ENCODE results near the gene NCOA7.

Gene NCOA7

GRCh38 chr6:125823180-125823579, 32.4 kb downstream of the NCOA7 start:
- ATAC-seq (ENCODE audit: insufficient read depth, low read depth) (no peak), DNase-seq (no peak)
- no peak overlapping the region for H2AFZ ChIP-seq (ENCODE audit: low read depth, low read length)
- H3K36me3 ChIP-seq (ENCODE audit: insufficient read depth, low read length), result peaks cover 21% of the 10 kb centered on the region
- H3K9ac ChIP-seq (ENCODE audit: low read depth, low read length), result no peak overlapping the region
- H3K79me2 ChIP-seq (ENCODE audit: insufficient read depth, low read length), result peaks cover 5% of the 10 kb centered on the region; the same call in 1 of the 2 replicates
- H3K27me3 ChIP-seq (ENCODE audit: insufficient read depth, low read length, poor library complexity), result no peaks in the 10 kb centered on the region
- no peak overlapping the region for H3K27ac ChIP-seq (ENCODE audit: low read length)
- H3K4me2 ChIP-seq (ENCODE audit: insufficient read depth, low read length), result no peak overlapping the region
- H3K4me1 ChIP-seq (ENCODE audit: insufficient read depth, low read length), result no peaks in the 10 kb centered on the region
- peaks cover 2% of the 10 kb centered on the region; the same call in 1 of the 2 replicates for H4K20me1 ChIP-seq (ENCODE audit: insufficient read depth, low read length)
- TF ChIP-seq EZH2 (IDR thresholded peaks at IDR 0.05; ENCODE audit: borderline replicate concordance, low read depth, low read length, severe bottlenecking), result no peak
- TF ChIP-seq, protein P1, sequence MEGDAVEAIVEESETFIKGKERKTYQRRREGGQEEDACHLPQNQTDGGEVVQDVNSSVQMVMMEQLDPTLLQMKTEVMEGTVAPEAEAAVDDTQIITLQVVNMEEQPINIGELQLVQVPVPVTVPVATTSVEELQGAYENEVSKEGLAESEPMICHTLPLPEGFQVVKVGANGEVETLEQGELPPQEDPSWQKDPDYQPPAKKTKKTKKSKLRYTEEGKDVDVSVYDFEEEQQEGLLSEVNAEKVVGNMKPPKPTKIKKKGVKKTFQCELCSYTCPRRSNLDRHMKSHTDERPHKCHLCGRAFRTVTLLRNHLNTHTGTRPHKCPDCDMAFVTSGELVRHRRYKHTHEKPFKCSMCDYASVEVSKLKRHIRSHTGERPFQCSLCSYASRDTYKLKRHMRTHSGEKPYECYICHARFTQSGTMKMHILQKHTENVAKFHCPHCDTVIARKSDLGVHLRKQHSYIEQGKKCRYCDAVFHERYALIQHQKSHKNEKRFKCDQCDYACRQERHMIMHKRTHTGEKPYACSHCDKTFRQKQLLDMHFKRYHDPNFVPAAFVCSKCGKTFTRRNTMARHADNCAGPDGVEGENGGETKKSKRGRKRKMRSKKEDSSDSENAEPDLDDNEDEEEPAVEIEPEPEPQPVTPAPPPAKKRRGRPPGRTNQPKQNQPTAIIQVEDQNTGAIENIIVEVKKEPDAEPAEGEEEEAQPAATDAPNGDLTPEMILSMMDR (IDR thresholded peaks at IDR 0.05; ENCODE audit: borderline replicate concordance, extremely low read depth, low read length, poor library complexity, severe bottlenecking), result no peak
- H3K4me3 ChIP-seq (ENCODE audit: low read depth in 1 of 2, low read length in 2 of 2), result no peak overlapping the region
- H3K9me3 ChIP-seq (ENCODE audit: insufficient read depth, low read length, severe bottlenecking), result no peaks in the 10 kb centered on the region

- H3K36me3 ChIP-seq (ENCODE audit: insufficient read depth, low read length), result peaks cover 16% of the 10 kb centered on the region
- H4K20me1 ChIP-seq (ENCODE audit: insufficient read depth, low read length), result peaks cover 2% of the 10 kb centered on the region; the same call in 1 of the 2 replicates
- no peak overlapping the region for H3K27ac ChIP-seq (ENCODE audit: low read length)
- H3K9me3 ChIP-seq (ENCODE audit: insufficient read depth, low read length, severe bottlenecking), result no peaks in the 10 kb centered on the region
- H3K4me2 ChIP-seq (ENCODE audit: insufficient read depth, low read length), result no peak overlapping the region
- H3K27me3 ChIP-seq (ENCODE audit: insufficient read depth, low read length, poor library complexity), result no peaks in the 10 kb centered on the region
- no peak overlapping the region for H3K4me3 ChIP-seq (ENCODE audit: low read depth in 1 of 2, low read length in 2 of 2)
- peaks cover 5% of the 10 kb centered on the region; the same call in 1 of the 2 replicates for H3K79me2 ChIP-seq (ENCODE audit: insufficient read depth, low read length)
- TF ChIP-seq, protein P1 (IDR thresholded peaks at IDR 0.05; ENCODE audit: borderline replicate concordance, extremely low read depth, low read length, poor library complexity, severe bottlenecking), result no peak
- TF ChIP-seq EZH2 (IDR thresholded peaks at IDR 0.05; ENCODE audit: borderline replicate concordance, low read depth, low read length, severe bottlenecking), result no peak
- DNase-seq (no peak), ATAC-seq (ENCODE audit: insufficient read depth, low read depth) (no peak)
- no peaks in the 10 kb centered on the region for H3K4me1 ChIP-seq (ENCODE audit: insufficient read depth, low read length)
- no peak overlapping the region for H2AFZ ChIP-seq (ENCODE audit: low read depth, low read length)
- H3K9ac ChIP-seq (ENCODE audit: low read depth, low read length), result no peak overlapping the region
Observed at GRCh38 chr6:125824946-125825771, 34.4 kb downstream of the NCOA7 start.

DNA sequence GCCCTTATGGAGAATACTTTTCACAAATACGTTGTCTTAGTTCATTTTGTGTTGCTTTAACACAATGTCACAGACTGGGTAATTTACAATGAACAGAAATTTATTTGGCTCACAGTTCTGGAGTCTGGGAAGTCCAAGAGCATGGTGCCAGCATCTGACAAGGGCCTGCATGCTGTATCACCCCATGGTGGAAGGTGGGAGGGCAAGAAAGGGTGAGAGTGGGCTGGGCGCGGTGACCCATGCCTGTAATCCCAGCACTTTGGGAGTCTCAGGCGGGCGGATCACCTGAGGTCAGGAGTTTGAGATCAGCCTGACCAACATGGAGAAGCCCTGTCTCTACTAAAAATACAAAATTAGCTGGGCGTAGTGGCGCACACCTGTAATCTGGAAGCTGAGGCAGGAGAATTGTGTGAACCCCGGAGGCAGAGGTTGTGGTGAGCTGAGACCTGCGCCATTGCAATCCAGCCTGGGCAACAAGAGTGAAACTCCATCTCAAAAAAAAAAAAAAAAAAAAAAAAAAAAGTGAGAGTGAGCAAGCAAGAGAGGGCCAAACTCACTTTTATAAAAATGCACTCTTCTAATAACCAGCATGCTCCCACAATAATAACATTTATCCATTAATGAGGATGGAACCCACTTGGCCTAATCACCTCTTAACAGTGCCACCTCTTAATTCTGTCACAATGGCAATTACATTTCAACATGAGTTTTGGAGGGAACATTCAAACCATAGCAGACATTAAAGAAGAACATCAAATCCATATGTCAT, 36.1 kb downstream of the NCOA7 start:
- no peaks in the 10 kb centered on the region for H3K4me1 ChIP-seq (ENCODE audit: insufficient read depth, low read length)
- no peaks in the 10 kb centered on the region; the same call in 1 of the 2 replicates for H4K20me1 ChIP-seq (ENCODE audit: insufficient read depth, low read length)
- DNase-seq (no peak), ATAC-seq (ENCODE audit: insufficient read depth, low read depth) (no peak)
- TF ChIP-seq, protein P1 (IDR thresholded peaks at IDR 0.05; ENCODE audit: borderline replicate concordance, extremely low read depth, low read length, poor library complexity, severe bottlenecking), result no peak
- TF ChIP-seq EZH2 (IDR thresholded peaks at IDR 0.05; ENCODE audit: borderline replicate concordance, low read depth, low read length, severe bottlenecking), result no peak
- 0 out of 2 replicates have a peak, but pooled peaks cover under 1% of the 10 kb centered on the region for H3K36me3 ChIP-seq (ENCODE audit: insufficient read depth, low read length)
- no peak overlapping the region for H3K27ac ChIP-seq (ENCODE audit: low read length)
- H3K4me2 ChIP-seq (ENCODE audit: insufficient read depth, low read length), result no peak overlapping the region
- H2AFZ ChIP-seq (ENCODE audit: low read depth, low read length), result no peak overlapping the region
- H3K27me3 ChIP-seq (ENCODE audit: insufficient read depth, low read length, poor library complexity), result no peaks in the 10 kb centered on the region
- no peak overlapping the region for H3K9ac ChIP-seq (ENCODE audit: low read depth, low read length)
- H3K4me3 ChIP-seq (ENCODE audit: low read depth in 1 of 2, low read length in 2 of 2), result no peak overlapping the region
- no peaks in the 10 kb centered on the region for H3K9me3 ChIP-seq (ENCODE audit: insufficient read depth, low read length, severe bottlenecking)
- 0 out of 2 replicates have a peak, but pooled peaks cover 2% of the 10 kb centered on the region for H3K79me2 ChIP-seq (ENCODE audit: insufficient read depth, low read length)

Data from DND-41 (cell line).